GM23248 (cell line): Measurements from ENCODE around the gene RFT1. TPM values are rescaled to one million over a fixed set of nuclear protein-coding genes. Genes with fewer than 3 reads are reported as not detected.

Experiments
- DNase-seq: peaks from one replicate; pipeline ENCODE4 v3.0.0-alpha.2; 2015
- H2AFZ ChIP-seq: fragments of 200-600 bp; sonication (generic); 2 replicates; pipeline ENCODE4 v1.6.1; 2016; ENCODE audit warnings: antibody characterized with exemption
- H3F3A ChIP-seq: fragments of 200-600 bp; sonication (generic); 2 replicates; pipeline ENCODE4 v1.6.1; 2016; ENCODE audit warnings: mild to moderate bottlenecking, antibody characterized with exemption, mixed run types; ENCODE audit not compliant: insufficient read depth
- H3K27ac ChIP-seq: fragments of 200-600 bp; sonication (generic); 2 replicates; pipeline ENCODE4 v1.5.1; 2016; ENCODE audit warnings: mild to moderate bottlenecking
- H3K27me3 ChIP-seq: fragments of 200-600 bp; sonication (generic); replicated peaks from 2 replicates; pipeline ENCODE4 v1.6.1; 2016; ENCODE audit warnings: mild to moderate bottlenecking; ENCODE audit not compliant: insufficient read depth
- H3K36me3 ChIP-seq: fragments of 200-600 bp; sonication (generic); 2 replicates; pipeline ENCODE4 v1.6.1; 2016; ENCODE audit warnings: low read depth, mild to moderate bottlenecking
- H3K4me1 ChIP-seq: fragments of 200-600 bp; sonication (generic); 2 replicates; pipeline ENCODE4 v1.6.1; 2016; ENCODE audit warnings: mild to moderate bottlenecking; ENCODE audit not compliant: insufficient read depth
- H3K4me2 ChIP-seq: fragments of 200-600 bp; sonication (generic); one replicate; pipeline ENCODE4 v1.6.1; 2016; ENCODE audit warnings: mild to moderate bottlenecking; ENCODE audit not compliant: unreplicated experiment
- H3K4me3 ChIP-seq: fragments of 200-600 bp; sonication (generic); 2 replicates; pipeline ENCODE4 v1.5.1; 2016; ENCODE audit warnings: mild to moderate bottlenecking
- H3K79me2 ChIP-seq: fragments of 200-600 bp; sonication (generic); 2 replicates; pipeline ENCODE4 v1.6.1; 2016; ENCODE audit warnings: mild to moderate bottlenecking; ENCODE audit not compliant: insufficient read depth
- H3K9ac ChIP-seq: fragments of 200-600 bp; sonication (generic); 2 replicates; pipeline ENCODE4 v1.6.1; 2016; ENCODE audit warnings: mild to moderate bottlenecking
- H3K9me2 ChIP-seq: fragments of 200-600 bp; sonication (generic); 2 replicates; pipeline ENCODE4 v1.6.1; 2016; ENCODE audit warnings: mixed run types, mild to moderate bottlenecking, moderate library complexity; ENCODE audit not compliant: insufficient read depth
- H3K9me3 ChIP-seq: fragments of 200-600 bp; sonication (generic); one replicate; pipeline ENCODE4 v1.6.1; 2017; ENCODE audit warnings: low read depth
- H4K20me1 ChIP-seq: fragments of 200-600 bp; sonication (generic); 2 replicates; pipeline ENCODE4 v1.6.0; 2016; ENCODE audit not compliant: insufficient read depth
- EZH2 ChIP-seq: fragments of 200-600 bp; sonication (generic); IDR thresholded peaks from 2 replicates; pipeline ENCODE4 v1.6.1; 2018; ENCODE audit warnings: antibody characterized with exemption, mild to moderate bottlenecking; ENCODE audit not compliant: insufficient read depth, poor library complexity, severe bottlenecking
- EZH2phosphoT487 ChIP-seq: fragments of 200-600 bp; sonication (generic); IDR thresholded peaks from 2 replicates; pipeline ENCODE4 v1.6.1; 2018; ENCODE audit warnings: antibody characterized with exemption, moderate library complexity, mild to moderate bottlenecking, low read depth; ENCODE audit not compliant: insufficient read depth
- WGBS, 2 experiments: methylation state at CpG; one replicate each; pipeline ENCODE4 v1.1.6; 2015 to 2017; ENCODE audit warnings: low lambda C conversion rate in 2 of 2, low coverage in 1 of 2; ENCODE audit errors: missing lambda C conversion rate in 2 of 2; 5-methylcytosine and 5-hydroxymethylcytosine counted together
- in situ Hi-C: fragments of 300-500 bp; cut with MboI; formaldehyde crosslinking; loops from 2 replicates; pipeline ENCODE4 v1.15.0; 2020
- polyA plus RNA-seq: library from polyadenylated mRNA; unstranded; fragments of >200 nt; fragmentation: Nextera tagmentation; extraction: Ambion mirVana; gene quantifications from 2 replicates; pipeline ENCODE4 v1.2.1, GENCODE V29; 2016
- total RNA-seq: library from RNA; depleted of rRNA; stranded (reverse); fragments of >200 nt; shearing (Covaris generic); gene quantifications from 2 replicates; pipeline ENCODE4 v1.2.3, GENCODE V29; 2014

RFT1 gene
- total and polyA plus RNA-seq, 2 experiments from 2014 or later = 35.0 to 35.7 TPM

- H3K9me3 ChIP-seq = no peaks in the 10 kb centered on the region
- no peaks in the 10 kb centered on the region; the same call in 1 of the 2 replicates for H3K27me3 ChIP-seq
- DNase-seq = no peak
- no peak overlapping the region for H3K27ac ChIP-seq
- in situ Hi-C loops = no loop called here
- no peaks in the 10 kb centered on the region for H3K36me3 ChIP-seq
- H3K4me3 ChIP-seq = peak overlapping the region; percentile 79
- H4K20me1 ChIP-seq = no peaks in the 10 kb centered on the region
- TF ChIP-seq EZH2 = no peak
- no peak for TF ChIP-seq EZH2phosphoT487
- H3F3A ChIP-seq = no peaks in the 10 kb centered on the region
- no peaks in the 10 kb centered on the region for H3K9me2 ChIP-seq
- H3K4me2 ChIP-seq = peak overlapping the region; percentile 99
- WGBS, 2 experiments = 41 to 49% methylated on average over 17 of the region's 17 CpGs
- peaks cover 3% of the 10 kb centered on the region; the same call in 1 of the 2 replicates for H3K4me1 ChIP-seq
- H3K79me2 ChIP-seq = no peaks in the 10 kb centered on the region
- peak overlapping the region; percentile 67 for H3K9ac ChIP-seq
- H2AFZ ChIP-seq = peak overlapping the region; percentile 100
Measured at GRCh38 chr3:53073553-53074365, 56.5 kb downstream of the RFT1 start.

DNA sequence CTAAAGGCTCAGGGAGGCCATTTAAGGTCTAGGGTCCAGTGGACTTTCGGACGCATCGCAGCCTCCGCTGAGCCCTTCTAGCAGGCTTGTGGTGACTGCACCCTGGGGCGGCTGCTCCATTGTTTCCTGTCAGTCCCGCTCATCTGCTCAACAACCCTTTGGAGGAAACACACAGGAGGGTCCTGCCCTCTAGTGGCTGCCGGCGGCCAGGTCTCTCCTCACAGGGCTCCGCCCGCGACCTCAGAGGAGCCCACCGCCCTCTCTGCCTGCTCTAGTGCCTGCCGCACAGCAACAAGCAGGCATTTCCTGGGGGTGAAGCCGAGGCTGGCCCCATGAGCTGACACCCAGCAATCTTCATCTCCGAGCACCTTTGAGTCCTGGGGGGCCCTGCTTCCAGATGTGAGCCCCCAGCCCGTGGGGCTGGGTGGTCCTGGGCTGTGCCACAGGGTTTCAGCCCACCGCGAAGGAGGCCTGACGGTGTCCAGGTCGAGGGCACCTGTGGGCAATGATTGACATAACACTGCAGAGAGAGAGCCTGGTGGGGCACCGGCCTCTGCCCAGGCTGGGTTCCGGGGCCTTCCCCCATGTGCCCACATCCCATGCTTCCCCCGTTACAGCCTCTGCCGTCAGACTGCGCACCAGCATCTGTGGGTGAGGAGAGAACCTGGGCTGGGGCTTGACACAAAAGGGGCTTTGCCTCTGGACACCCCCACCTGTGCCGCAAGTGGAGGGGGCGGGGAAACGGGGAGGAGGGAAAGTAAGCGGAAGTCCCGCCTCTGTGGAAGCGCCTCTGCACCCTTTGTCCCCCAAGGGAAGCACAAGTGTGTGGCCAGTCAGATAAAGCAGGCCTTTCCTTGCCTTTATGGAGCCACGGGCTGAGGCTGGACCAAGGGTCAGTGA is 57.3 kb downstream of the RFT1 start:
- Histone ChIP-seq H3K4me1 (peaks cover 3% of the 10 kb centered on the region; the same call in 1 of the 2 replicates), H3K36me3 (no peaks in the 10 kb centered on the region), H3K9me3 (no peaks in the 10 kb centered on the region), H3K9ac (peak overlapping the region; percentile 67), H3F3A (no peaks in the 10 kb centered on the region), H3K4me2 (peak overlapping the region; percentile 99), H3K4me3 (peak overlapping the region; percentile 79), H3K27me3 (no peaks in the 10 kb centered on the region; the same call in 1 of the 2 replicates), H2AFZ (peak overlapping the region; percentile 100), H3K27ac (no peak overlapping the region), H3K9me2 (no peaks in the 10 kb centered on the region), H4K20me1 (no peaks in the 10 kb centered on the region), H3K79me2 (no peaks in the 10 kb centered on the region)
- in situ Hi-C loops = no loop called here
- TF ChIP-seq EZH2phosphoT487 = no peak
- no peak for TF ChIP-seq EZH2
- peak; percentile 88 for DNase-seq
- WGBS, 2 experiments = 2 to 4% methylated on average over 26 to 30 of the region's 32 CpGs

GRCh38 chr3:53071882-53072431 is 58.3 kb downstream of the RFT1 start:
- Histone ChIP-seq H3K27ac (no peak overlapping the region), H3K9me3 (no peaks in the 10 kb centered on the region), H3F3A (no peaks in the 10 kb centered on the region), H3K9ac (peak overlapping the region; percentile 67; the same call in 1 of the 2 replicates), H3K4me1 (peaks cover 3% of the 10 kb centered on the region; the same call in 1 of the 2 replicates), H3K9me2 (no peaks in the 10 kb centered on the region), H3K4me3 (no peak overlapping the region; the same call in 1 of the 2 replicates), H3K79me2 (no peaks in the 10 kb centered on the region), H3K36me3 (no peaks in the 10 kb centered on the region), H3K27me3 (no peaks in the 10 kb centered on the region; the same call in 1 of the 2 replicates), H2AFZ (peak overlapping the region; percentile 100), H4K20me1 (no peaks in the 10 kb centered on the region), H3K4me2 (peak overlapping the region; percentile 99)
- TF ChIP-seq EZH2 = no peak
- TF ChIP-seq EZH2phosphoT487 = no peak
- DNase-seq = no peak
- in situ Hi-C loops = no loop called here
- WGBS, 2 experiments = 80 to 85% methylated on average over 9 to 11 of the region's 11 CpGs
